Ishikawa (cell line): ENCODE measurements around the gene FDPS.

Experiments used
- CEBPB ChIP-seq: IDR thresholded peaks from 2 replicates; pipeline ENCODE4 v1.6.1; 2012
- CREB1 ChIP-seq: IDR thresholded peaks from 2 replicates; pipeline ENCODE4 v1.6.1; 2012; ENCODE audit warnings: low read depth
- EGR1 ChIP-seq: IDR thresholded peaks from 2 replicates; pipeline ENCODE4 v1.6.1; 2012
- EP300 ChIP-seq: IDR thresholded peaks from 2 replicates; pipeline ENCODE4 v1.6.1; 2012; ENCODE audit warnings: borderline replicate concordance
- FOXM1 ChIP-seq: IDR thresholded peaks from 2 replicates; pipeline ENCODE4 v1.6.1; 2012; ENCODE audit warnings: low read depth, borderline replicate concordance
- NFIC ChIP-seq: IDR thresholded peaks from 2 replicates; pipeline ENCODE4 v1.6.1; 2012
- RAD21 ChIP-seq: IDR thresholded peaks from 2 replicates; pipeline ENCODE4 v1.6.1; 2012; ENCODE audit warnings: low read depth
- TAF1 ChIP-seq: IDR thresholded peaks from 2 replicates; pipeline ENCODE4 v1.6.1; 2012; ENCODE audit warnings: low read depth, mild to moderate bottlenecking
- TCF12 ChIP-seq: IDR thresholded peaks from 2 replicates; pipeline ENCODE4 v1.6.1; 2012; ENCODE audit warnings: low read depth
- TEAD4 ChIP-seq: IDR thresholded peaks from 2 replicates; pipeline ENCODE4 v1.6.1; 2012
- YY1 ChIP-seq: IDR thresholded peaks from 2 replicates; pipeline ENCODE4 v1.6.1; 2012; ENCODE audit warnings: low read depth
- ZBTB7A ChIP-seq: IDR thresholded peaks from 2 replicates; pipeline ENCODE4 v1.6.1; 2012; ENCODE audit warnings: low read depth
- TF ChIP-seq, protein P1 (sequence below): IDR thresholded peaks from 2 replicates; pipeline ENCODE4 v1.6.1; 2012
- TF ChIP-seq, protein P2 (sequence below): IDR thresholded peaks from 2 replicates; pipeline ENCODE4 v1.6.1; 2012
- TF ChIP-seq, protein P3 (sequence below): IDR thresholded peaks from 2 replicates; pipeline ENCODE4 v1.6.1; 2012; ENCODE audit warnings: low read depth, mild to moderate bottlenecking

FDPS gene

DNA sequence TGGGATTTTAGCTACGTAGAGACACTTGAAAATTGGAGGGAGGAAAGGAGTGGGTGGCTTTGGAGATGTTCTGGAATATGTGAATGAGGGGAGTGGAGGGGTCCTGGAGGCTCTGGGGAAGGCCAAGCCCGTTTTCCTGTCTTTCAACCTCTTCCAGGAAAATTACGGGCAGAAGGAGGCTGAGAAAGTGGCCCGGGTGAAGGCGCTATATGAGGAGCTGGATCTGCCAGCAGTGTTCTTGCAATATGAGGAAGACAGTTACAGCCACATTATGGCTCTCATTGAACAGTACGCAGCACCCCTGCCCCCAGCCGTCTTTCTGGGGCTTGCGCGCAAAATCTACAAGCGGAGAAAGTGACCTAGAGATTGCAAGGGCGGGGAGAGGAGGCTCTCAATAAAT, 11.6 kb downstream of the FDPS start:
- TF ChIP-seq TEAD4 (no peak), ZBTB7A (no peak), NFIC (no peak), TAF1 (no peak)
- TF ChIP-seq, protein P1, sequence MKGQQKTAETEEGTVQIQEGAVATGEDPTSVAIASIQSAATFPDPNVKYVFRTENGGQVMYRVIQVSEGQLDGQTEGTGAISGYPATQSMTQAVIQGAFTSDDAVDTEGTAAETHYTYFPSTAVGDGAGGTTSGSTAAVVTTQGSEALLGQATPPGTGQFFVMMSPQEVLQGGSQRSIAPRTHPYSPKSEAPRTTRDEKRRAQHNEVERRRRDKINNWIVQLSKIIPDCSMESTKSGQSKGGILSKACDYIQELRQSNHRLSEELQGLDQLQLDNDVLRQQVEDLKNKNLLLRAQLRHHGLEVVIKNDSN, result no peak
- TF ChIP-seq, protein P2, sequence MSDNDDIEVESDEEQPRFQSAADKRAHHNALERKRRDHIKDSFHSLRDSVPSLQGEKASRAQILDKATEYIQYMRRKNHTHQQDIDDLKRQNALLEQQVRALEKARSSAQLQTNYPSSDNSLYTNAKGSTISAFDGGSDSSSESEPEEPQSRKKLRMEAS, result no peak

DNA sequence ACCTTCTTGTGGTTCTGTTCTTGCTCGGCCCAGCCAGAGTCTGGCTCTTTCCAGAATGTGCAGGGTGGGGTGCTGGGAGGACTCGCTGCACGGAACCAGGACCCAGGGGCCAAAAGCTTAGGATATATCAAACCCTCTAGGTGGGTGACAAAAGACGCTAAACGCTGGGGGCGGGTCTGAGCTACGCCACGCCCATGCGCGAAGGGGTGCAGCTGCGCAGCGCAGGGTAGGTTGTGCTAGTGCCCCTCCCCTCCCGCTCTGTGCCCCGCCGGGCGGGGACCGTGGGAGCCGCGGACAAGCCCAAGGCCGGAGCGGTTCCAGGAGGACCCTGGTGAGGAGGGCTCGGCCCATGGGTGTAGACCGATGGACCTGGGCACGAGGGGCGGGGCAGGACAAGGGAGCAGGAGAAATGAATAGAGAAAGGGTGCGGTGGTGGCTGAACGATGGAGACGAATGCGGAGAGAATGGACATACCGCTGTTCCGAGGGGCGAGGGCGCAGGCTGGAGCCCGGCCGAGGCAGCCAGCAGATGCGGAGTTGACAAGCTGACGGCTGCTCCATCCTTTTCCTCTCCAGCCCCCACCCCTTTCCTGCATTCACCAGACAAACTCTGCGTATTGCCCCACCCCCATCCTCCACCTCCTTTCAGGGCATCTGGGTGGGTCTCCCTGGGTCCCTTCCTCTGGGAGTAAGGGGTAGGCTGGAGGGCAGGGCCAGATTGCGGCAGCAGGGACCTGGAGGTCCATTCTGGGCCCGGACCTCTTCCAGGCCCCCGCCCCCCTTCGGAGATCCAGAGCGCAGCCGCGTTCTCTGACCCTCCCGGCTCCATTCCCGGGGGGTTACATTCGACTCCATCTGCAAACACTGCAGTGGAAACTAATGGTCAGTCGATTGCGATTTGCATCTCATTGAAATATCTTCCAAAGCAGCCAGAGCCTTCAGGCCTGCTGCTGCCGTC, 12.3 kb downstream of the FDPS start, which contains the start of gene RUSC1:
Gene RUSC1 (plus strand): TSS at position 234 of the 957 bp plus-strand sequence. CDS start 880 bp downstream, outside the sequence.
- TF ChIP-seq YY1 (no peak), NFIC (no peak), RAD21 (no peak), TEAD4 (no peak), TCF12 (no peak), EGR1 (no peak), EP300 (no peak), ZBTB7A (no peak), CREB1 (no peak), TAF1 (no peak), FOXM1 (no peak), CEBPB (no peak)
- TF ChIP-seq, protein P3, sequence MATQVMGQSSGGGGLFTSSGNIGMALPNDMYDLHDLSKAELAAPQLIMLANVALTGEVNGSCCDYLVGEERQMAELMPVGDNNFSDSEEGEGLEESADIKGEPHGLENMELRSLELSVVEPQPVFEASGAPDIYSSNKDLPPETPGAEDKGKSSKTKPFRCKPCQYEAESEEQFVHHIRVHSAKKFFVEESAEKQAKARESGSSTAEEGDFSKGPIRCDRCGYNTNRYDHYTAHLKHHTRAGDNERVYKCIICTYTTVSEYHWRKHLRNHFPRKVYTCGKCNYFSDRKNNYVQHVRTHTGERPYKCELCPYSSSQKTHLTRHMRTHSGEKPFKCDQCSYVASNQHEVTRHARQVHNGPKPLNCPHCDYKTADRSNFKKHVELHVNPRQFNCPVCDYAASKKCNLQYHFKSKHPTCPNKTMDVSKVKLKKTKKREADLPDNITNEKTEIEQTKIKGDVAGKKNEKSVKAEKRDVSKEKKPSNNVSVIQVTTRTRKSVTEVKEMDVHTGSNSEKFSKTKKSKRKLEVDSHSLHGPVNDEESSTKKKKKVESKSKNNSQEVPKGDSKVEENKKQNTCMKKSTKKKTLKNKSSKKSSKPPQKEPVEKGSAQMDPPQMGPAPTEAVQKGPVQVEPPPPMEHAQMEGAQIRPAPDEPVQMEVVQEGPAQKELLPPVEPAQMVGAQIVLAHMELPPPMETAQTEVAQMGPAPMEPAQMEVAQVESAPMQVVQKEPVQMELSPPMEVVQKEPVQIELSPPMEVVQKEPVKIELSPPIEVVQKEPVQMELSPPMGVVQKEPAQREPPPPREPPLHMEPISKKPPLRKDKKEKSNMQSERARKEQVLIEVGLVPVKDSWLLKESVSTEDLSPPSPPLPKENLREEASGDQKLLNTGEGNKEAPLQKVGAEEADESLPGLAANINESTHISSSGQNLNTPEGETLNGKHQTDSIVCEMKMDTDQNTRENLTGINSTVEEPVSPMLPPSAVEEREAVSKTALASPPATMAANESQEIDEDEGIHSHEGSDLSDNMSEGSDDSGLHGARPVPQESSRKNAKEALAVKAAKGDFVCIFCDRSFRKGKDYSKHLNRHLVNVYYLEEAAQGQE, result no peak
- TF ChIP-seq, protein P1, result no peak
- TF ChIP-seq, protein P2, result no peak

DNA sequence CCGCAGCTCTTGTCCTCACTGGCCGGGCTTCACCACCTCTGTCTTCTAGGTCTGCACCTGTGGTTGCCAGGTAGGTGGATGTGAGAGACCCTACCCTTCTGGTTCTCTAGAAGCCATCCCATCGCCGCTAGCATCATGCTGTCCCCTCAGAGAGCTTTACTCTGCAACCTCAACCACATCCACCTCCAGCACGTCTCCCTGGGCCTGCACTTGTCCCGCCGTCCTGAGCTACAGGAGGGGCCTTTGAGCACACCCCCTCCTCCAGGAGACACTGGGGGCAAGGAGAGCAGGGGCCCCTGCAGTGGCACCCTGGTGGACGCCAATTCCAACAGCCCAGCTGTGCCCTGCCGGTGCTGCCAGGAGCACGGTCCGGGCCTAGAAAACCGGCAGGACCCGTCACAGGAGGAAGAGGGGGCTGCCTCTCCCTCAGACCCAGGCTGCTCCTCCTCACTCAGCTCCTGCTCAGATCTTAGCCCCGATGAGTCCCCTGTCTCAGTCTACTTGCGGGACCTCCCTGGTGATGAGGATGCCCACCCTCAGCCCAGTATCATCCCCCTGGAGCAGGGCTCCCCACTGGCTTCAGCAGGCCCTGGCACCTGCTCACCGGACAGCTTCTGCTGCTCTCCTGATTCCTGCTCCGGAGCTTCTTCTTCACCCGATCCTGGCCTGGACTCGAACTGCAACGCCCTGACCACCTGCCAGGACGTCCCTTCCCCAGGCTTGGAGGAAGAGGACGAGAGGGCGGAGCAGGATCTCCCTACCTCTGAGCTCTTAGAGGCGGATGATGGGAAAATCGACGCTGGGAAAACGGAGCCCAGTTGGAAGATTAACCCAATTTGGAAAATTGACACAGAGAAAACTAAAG, 13.2 kb downstream of the FDPS start:
- TF ChIP-seq CREB1 (no peak), YY1 (no peak), EGR1 (no peak), TAF1 (no peak), TCF12 (no peak), NFIC (no peak)
- TF ChIP-seq, protein P1, result no peak

DNA sequence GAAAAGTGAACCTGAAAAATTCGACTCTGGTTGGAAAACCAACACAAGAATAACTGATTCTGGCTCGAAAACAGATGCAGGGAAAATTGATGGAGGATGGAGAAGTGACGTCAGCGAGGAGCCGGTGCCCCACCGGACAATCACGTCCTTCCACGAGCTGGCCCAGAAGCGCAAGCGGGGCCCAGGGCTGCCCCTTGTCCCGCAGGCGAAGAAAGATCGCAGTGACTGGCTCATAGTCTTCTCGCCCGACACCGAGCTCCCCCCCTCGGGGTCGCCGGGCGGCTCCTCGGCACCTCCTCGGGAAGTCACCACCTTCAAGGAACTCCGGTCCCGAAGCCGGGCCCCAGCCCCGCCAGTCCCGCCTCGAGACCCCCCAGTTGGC, 13.9 kb downstream of the FDPS start:
- TF ChIP-seq TEAD4, result no peak
- no peak for TF ChIP-seq CEBPB
- TF ChIP-seq, protein P1, result no peak
- no peak for TF ChIP-seq RAD21
- no peak for TF ChIP-seq TCF12
- TF ChIP-seq, protein P3, result no peak
- no peak for TF ChIP-seq ZBTB7A
- TF ChIP-seq EP300, result no peak
- TF ChIP-seq, protein P2, result no peak
- no peak for TF ChIP-seq EGR1
- no peak for TF ChIP-seq FOXM1
- TF ChIP-seq NFIC, result no peak
- no peak for TF ChIP-seq YY1
- TF ChIP-seq TAF1, result no peak
- no peak for TF ChIP-seq CREB1
